Mucosa of descending colon (tissue), 3 donors: Measurements from ENCODE around the gene SORBS1. TPM values are rescaled to one million over a fixed set of nuclear protein-coding genes. Genes with fewer than 3 reads are reported as not detected.

Experiments used
- ATAC-seq: fragments of 200-7000 bp; cut with Tn5 transposase; one replicate; pipeline ENCODE4 v1.9.1; 2020; ENCODE audit warnings: mild to moderate bottlenecking, moderate library complexity
- DNase-seq, 3 donors: peaks; one replicate each; pipeline ENCODE4 v3.0.0-alpha.2; 2020
- H3K36me3 ChIP-seq: fragments of 200-600 bp; one replicate; pipeline ENCODE4 v1.8.0; 2021; ENCODE audit warnings: low read depth, mild to moderate bottlenecking
- H3K4me1 ChIP-seq: fragments of 200-600 bp; one replicate; pipeline ENCODE4 v1.8.0; 2021; ENCODE audit warnings: low read depth, mild to moderate bottlenecking
- H3K4me3 ChIP-seq: fragments of 200-600 bp; one replicate; pipeline ENCODE4 v1.8.0; 2021; ENCODE audit warnings: mild to moderate bottlenecking
- H3K9me3 ChIP-seq: fragments of 200-600 bp; one replicate; pipeline ENCODE4 v1.8.0; 2021; ENCODE audit warnings: mild to moderate bottlenecking
- intact Hi-C, 2 donors: fragments of 100-400 bp; cut with DNase I in 1 of 2; cut with micrococcal nuclease in 1 of 2; formaldehyde crosslinking; loops; one replicate each; pipeline versions ENCODE4 v1.11.0 to v1.11.1; 2022; cut with DNase I, micrococcal nuclease
- total RNA-seq, 3 donors: library from RNA; stranded (reverse); fragmentation: NEBNext Ultra II Directional in 2 of 3; extraction: Animal tissue kit (Norgen Biotek cat#: 25700) in 2 of 3; gene quantifications; one replicate each; pipeline versions ENCODE4 v1.2.1 to v1.2.4, GENCODE V29; 2021 to 2023
- TF ChIP-seq, protein P1 (sequence below): fragments of 200-600 bp; IDR thresholded peaks from one replicate; pipeline ENCODE4 v1.8.0; 2022; ENCODE audit warnings: antibody characterized with exemption, mild to moderate bottlenecking
- donor health status: DM: no; HTN: no; CAD: no; lungs with moderate emphysema.
- donor health status: DM: no; HTN: no; CAD: no.
- donor health status: DM: no; HTN: yes; CAD: no.

SORBS1 gene
- total RNA-seq, 3 donors from 2014 or later: 48.9 to 699 (median 99.3) TPM

DNA sequence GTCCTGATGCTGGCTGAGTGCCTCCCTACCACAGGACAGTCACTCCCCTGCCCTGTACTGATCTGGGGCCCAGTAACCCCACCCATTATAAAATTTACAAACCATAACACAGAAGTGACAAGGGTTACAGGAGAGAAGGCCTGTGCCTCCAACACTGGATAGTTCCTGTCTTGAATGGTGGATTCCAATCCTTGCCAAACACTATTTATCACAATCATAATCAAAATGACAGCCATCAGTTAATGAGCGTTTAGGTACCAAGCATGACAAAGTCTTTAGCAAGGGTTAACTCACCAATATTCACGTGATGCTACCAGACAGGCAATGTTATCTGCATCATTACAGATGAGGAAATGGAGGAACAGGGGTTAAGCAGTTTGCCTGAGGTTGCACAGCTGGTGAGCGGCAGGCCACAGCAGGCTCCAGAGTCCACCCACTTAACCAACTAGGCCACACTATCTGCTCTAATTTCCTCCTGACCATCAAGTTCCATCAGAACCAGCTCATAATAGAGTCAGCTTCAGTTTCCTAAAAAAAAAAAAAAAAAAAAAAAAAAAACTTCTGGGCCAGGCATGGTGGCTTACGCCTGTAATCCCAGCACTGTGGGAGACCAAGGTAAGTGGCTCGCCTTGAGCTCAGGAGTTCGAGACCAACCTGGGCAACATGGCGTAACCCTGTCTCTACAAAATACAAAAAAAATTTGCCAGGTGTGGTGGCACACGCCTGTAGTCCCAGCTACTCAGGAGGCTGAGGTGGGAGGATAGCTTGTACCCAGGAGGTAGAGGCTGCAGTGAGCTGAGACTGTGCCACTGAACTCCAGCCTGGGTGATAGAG lies 284.6 kb downstream of the SORBS1 start:
- ATAC-seq: peak; percentile 86
- no peaks in the 10 kb centered on the region for H3K9me3 ChIP-seq
- DNase-seq: peak; percentile 59 to 74 (median 73)
- TF ChIP-seq, protein P1, sequence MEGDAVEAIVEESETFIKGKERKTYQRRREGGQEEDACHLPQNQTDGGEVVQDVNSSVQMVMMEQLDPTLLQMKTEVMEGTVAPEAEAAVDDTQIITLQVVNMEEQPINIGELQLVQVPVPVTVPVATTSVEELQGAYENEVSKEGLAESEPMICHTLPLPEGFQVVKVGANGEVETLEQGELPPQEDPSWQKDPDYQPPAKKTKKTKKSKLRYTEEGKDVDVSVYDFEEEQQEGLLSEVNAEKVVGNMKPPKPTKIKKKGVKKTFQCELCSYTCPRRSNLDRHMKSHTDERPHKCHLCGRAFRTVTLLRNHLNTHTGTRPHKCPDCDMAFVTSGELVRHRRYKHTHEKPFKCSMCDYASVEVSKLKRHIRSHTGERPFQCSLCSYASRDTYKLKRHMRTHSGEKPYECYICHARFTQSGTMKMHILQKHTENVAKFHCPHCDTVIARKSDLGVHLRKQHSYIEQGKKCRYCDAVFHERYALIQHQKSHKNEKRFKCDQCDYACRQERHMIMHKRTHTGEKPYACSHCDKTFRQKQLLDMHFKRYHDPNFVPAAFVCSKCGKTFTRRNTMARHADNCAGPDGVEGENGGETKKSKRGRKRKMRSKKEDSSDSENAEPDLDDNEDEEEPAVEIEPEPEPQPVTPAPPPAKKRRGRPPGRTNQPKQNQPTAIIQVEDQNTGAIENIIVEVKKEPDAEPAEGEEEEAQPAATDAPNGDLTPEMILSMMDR: no peak
- intact Hi-C loops: no loop called here
- no peaks in the 10 kb centered on the region for H3K36me3 ChIP-seq
- peaks cover 69% of the 10 kb centered on the region for H3K4me1 ChIP-seq
- H3K4me3 ChIP-seq: no peak overlapping the region

DNA sequence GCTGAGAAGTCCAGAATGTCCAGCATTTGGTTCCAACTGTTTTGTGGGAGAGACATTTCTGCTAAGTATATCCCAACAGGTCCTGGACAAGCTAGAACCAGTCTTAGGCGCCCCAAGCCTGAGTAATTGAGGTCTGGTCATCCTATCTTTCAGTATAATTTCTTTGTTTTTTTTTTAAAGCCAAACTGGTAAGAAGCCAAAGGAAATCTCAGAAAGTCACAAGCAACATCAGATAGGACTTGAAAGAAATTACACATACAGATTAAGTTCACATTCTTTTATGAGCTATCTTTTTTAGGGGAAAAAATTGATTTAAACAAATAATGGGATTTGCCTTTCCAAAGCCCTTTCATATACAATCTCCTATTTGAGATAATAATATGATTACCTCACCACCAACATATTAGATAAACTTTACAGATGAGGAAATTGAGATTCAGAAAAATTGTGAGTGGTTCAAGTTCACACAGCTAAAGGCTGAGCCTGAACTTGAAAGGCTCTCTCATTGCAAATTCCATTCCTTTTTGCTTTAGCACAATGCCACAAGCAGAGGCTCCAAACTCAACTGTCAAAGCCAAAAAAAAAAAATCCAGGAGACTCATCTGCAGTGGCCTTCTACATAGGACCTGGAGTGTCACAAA lies 285.3 kb downstream of the SORBS1 start:
- peaks cover 67% of the 10 kb centered on the region for H3K4me1 ChIP-seq
- DNase-seq: peak in 1 of 3 donors; percentile 40
- ATAC-seq: no peak
- H3K36me3 ChIP-seq: no peaks in the 10 kb centered on the region
- H3K9me3 ChIP-seq: no peaks in the 10 kb centered on the region
- intact Hi-C loops: no loop called here
- no peak overlapping the region for H3K4me3 ChIP-seq
- TF ChIP-seq, protein P1: no peak

DNA sequence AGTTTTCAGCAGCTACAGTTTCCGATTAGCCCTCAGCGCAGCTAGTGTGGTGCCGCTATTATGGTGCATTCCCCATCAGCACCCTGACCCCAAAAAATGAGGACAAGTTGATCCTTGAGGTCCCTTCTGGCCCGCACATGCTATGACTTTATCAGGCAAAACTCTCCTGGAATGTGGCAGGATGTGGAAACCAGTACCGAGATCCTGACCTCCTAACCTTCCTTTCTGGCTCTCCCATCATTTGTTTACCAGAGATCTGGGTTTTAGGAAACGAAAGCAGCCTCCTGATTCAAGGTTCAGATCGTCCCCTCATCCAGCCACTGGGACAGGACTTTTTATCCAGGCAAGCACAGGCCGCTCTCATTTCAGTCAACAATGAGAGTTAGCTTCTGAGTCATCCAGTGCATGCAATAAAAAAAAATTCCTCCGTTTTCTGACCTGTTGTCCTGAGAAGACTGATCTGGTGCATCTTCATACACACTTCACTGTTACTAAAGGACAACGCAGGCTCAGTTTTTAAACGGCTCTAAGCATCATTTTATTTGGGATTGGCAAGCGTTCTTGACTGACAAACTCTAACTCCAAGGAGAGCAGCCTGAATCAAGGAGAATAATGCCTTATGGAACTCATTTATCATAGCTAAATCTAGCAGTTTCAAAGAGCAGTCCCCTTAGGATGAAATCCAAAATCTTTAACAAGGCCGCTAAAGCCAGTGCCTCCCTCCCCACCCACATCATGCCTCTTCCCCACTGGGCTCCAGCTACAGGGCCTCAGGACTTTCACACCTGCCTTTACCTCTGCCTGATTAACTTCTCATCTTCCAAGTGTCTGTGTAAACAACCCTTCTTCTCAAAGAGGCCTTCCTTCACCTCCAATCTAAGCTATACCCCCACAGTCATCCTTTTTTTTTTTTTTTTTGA lies 287.5 kb downstream of the SORBS1 start:
- intact Hi-C loops: no loop called here
- no peak overlapping the region for H3K4me3 ChIP-seq
- peaks cover 47% of the 10 kb centered on the region for H3K4me1 ChIP-seq
- no peaks in the 10 kb centered on the region for H3K9me3 ChIP-seq
- TF ChIP-seq, protein P1: no peak
- ATAC-seq: peak; percentile 74
- peak in 1 of 3 donors; percentile 61 for DNase-seq
- no peaks in the 10 kb centered on the region for H3K36me3 ChIP-seq

DNA sequence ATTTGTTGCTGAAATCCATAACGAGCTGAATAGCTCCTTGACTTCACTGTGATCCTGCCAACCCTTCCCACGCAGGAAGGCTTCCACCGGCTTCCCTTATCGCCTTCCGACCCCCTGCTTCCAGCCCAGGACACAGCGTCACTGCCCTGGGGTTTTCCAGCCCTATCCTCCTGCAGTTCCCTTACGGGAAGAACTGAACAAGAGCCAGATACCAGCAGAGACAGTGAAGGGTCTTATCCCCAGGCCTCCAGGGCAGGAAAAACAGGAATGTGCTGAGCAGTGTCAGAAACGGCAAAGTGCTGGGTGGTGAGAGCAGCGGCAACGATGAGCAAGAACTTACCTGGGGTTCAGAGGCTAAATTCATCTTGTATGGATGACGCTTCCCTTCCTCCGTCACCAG lies 292.7 kb downstream of the SORBS1 start:
- no peak for ATAC-seq
- no peaks in the 10 kb centered on the region for H3K36me3 ChIP-seq
- TF ChIP-seq, protein P1: no peak

DNA sequence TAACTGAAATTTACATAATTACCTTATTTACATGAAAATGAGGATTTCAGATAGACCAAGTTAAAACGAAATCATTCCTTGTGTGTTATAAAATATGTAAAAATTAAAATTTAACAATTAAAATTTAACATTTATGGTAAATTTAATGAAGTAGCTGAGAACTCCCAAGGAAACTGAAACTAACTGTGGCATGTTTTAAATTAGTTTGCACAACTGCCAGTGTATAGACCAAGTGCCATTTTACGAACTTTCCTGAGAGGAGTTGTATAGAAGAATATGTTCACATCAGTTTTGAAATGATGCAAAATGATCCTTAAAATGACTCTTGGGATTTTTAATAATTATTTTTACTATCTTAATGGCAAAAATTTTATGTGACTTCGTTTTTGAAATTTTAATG lies 293.9 kb downstream of the SORBS1 start:
- DNase-seq (no peak), ATAC-seq (peak; percentile 48)
- intact Hi-C loops: no loop called here
- H3K9me3 ChIP-seq: no peaks in the 10 kb centered on the region
- no peaks in the 10 kb centered on the region for H3K36me3 ChIP-seq
- H3K4me1 ChIP-seq: peaks cover 21% of the 10 kb centered on the region
- TF ChIP-seq, protein P1: no peak
- no peak overlapping the region for H3K4me3 ChIP-seq

More for the DNA sequence above, 292.7 kb downstream of the SORBS1 start:
- intact Hi-C loops: no loop called here
- H3K4me3 ChIP-seq: no peak overlapping the region
- peak in 1 of 3 donors; percentile 14 for DNase-seq
- H3K9me3 ChIP-seq: no peaks in the 10 kb centered on the region
- H3K4me1 ChIP-seq: peaks cover 21% of the 10 kb centered on the region
